Neural cell (in vitro differentiated cells): ENCODE measurements around the gene BCS1L.

Source experiments
- EP300 ChIP-seq: fragments of 450-650 bp; conservative IDR thresholded peaks from 2 replicates; pipeline ENCODE4 v1.6.1; 2014; ENCODE audit warnings: antibody characterized with exemption, mild to moderate bottlenecking, moderate library complexity; ENCODE audit not compliant: poor library complexity, severe bottlenecking
- EZH2 ChIP-seq: fragments of 200-600, 300-800 bp; shearing (Covaris generic), sonication (generic); IDR thresholded peaks from 2 replicates; pipeline ENCODE4 v1.6.1; 2014; ENCODE audit warnings: antibody characterized with exemption, low read length, borderline replicate concordance, mild to moderate bottlenecking; ENCODE audit not compliant: insufficient read depth, poor library complexity, severe bottlenecking
- MXI1 ChIP-seq: fragments of 450-650 bp; conservative IDR thresholded peaks from 2 replicates; pipeline ENCODE4 v1.6.1; 2014; ENCODE audit warnings: antibody characterized with exemption, mild to moderate bottlenecking; ENCODE audit not compliant: poor library complexity, severe bottlenecking
- POLR2AphosphoS5 ChIP-seq: IDR thresholded peaks from 2 replicates; pipeline ENCODE4 v1.6.1; 2012
- RAD21 ChIP-seq: fragments of 450-650 bp; conservative IDR thresholded peaks from 2 replicates; pipeline ENCODE4 v1.6.1; 2014; ENCODE audit warnings: antibody characterized with exemption, mild to moderate bottlenecking, moderate library complexity
- TAF1 ChIP-seq: IDR thresholded peaks from 2 replicates; pipeline ENCODE4 v1.6.1; 2012; ENCODE audit warnings: low read depth
- TF ChIP-seq, protein P1 (sequence below): fragments of 450-650 bp; IDR thresholded peaks from 2 replicates; pipeline ENCODE4 v1.5.1; 2014; ENCODE audit warnings: antibody characterized with exemption, mild to moderate bottlenecking, moderate library complexity; ENCODE audit not compliant: poor library complexity, severe bottlenecking
- TF ChIP-seq, protein P2 (sequence below): IDR thresholded peaks from 2 replicates; pipeline ENCODE4 v1.6.1; 2012; ENCODE audit warnings: borderline replicate concordance

DNA sequence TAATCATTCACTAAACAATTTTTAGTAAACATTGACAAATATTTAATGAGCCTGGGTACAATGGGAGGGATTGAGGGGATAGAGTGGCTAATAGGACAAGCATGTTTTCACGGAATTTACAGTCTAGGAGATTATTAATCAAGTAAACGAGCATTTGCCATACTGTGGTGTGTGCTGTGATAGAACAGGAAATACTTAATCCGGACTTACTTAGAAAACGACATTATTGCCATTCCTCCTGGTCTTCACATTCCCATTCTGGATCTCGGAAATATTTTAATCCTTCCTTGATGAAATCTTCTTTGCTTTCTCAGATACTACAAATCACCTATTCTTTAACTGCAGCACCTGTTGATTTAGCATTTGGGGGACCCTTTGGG, 52.1 kb downstream of the BCS1L start:
- TF ChIP-seq, protein P1, sequence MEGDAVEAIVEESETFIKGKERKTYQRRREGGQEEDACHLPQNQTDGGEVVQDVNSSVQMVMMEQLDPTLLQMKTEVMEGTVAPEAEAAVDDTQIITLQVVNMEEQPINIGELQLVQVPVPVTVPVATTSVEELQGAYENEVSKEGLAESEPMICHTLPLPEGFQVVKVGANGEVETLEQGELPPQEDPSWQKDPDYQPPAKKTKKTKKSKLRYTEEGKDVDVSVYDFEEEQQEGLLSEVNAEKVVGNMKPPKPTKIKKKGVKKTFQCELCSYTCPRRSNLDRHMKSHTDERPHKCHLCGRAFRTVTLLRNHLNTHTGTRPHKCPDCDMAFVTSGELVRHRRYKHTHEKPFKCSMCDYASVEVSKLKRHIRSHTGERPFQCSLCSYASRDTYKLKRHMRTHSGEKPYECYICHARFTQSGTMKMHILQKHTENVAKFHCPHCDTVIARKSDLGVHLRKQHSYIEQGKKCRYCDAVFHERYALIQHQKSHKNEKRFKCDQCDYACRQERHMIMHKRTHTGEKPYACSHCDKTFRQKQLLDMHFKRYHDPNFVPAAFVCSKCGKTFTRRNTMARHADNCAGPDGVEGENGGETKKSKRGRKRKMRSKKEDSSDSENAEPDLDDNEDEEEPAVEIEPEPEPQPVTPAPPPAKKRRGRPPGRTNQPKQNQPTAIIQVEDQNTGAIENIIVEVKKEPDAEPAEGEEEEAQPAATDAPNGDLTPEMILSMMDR, result no peak
- TF ChIP-seq TAF1 (no peak), RAD21 (no peak), EZH2 (no peak), EP300 (no peak), POLR2AphosphoS5 (no peak), MXI1 (no peak)
- TF ChIP-seq, protein P2, sequence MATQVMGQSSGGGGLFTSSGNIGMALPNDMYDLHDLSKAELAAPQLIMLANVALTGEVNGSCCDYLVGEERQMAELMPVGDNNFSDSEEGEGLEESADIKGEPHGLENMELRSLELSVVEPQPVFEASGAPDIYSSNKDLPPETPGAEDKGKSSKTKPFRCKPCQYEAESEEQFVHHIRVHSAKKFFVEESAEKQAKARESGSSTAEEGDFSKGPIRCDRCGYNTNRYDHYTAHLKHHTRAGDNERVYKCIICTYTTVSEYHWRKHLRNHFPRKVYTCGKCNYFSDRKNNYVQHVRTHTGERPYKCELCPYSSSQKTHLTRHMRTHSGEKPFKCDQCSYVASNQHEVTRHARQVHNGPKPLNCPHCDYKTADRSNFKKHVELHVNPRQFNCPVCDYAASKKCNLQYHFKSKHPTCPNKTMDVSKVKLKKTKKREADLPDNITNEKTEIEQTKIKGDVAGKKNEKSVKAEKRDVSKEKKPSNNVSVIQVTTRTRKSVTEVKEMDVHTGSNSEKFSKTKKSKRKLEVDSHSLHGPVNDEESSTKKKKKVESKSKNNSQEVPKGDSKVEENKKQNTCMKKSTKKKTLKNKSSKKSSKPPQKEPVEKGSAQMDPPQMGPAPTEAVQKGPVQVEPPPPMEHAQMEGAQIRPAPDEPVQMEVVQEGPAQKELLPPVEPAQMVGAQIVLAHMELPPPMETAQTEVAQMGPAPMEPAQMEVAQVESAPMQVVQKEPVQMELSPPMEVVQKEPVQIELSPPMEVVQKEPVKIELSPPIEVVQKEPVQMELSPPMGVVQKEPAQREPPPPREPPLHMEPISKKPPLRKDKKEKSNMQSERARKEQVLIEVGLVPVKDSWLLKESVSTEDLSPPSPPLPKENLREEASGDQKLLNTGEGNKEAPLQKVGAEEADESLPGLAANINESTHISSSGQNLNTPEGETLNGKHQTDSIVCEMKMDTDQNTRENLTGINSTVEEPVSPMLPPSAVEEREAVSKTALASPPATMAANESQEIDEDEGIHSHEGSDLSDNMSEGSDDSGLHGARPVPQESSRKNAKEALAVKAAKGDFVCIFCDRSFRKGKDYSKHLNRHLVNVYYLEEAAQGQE, result no peak
